H1 (cell line): ENCODE measurements around the gene ATP6V1G3. TPM values are rescaled to one million over a fixed set of nuclear protein-coding genes. Genes with fewer than 3 reads are reported as not detected.

Source experiments
- CTCF ChIA-PET: fragments of 300-600 bp; sonication (Branson Sonifier 250); formaldehyde crosslinking; loops from one replicate; lab custom pipeline; 2021; ENCODE audit not compliant: partially characterized antibody; lab: Charles Lee
- POLR2A ChIA-PET: fragments of 300-600 bp; sonication (Branson Sonifier 250); formaldehyde crosslinking; loops from one replicate; lab custom pipeline; 2021; ENCODE audit warnings: inconsistent platforms; ENCODE audit not compliant: partially characterized antibody; lab: Charles Lee
- DNase-seq, 2 experiments: peaks; one replicate each; pipeline versions ENCODE4 v3.0.0 to v3.0.0-alpha.2; 2010 to 2022; ENCODE audit warnings: low spot score in 2 of 2, low read depth in 1 of 2, mixed read lengths in 1 of 2
- FAIRE-seq: peaks from 2 replicates; lab custom pipeline; 2011; peaks lifted over from hg19 to GRCh38; lab: Jason Lieb, UNC
- H2AFZ ChIP-seq: 2 replicates; pipeline ENCODE4 v1.8.1; 2012; ENCODE audit warnings: low read length, inconsistent platforms
- H2AK5ac ChIP-seq: 2 replicates; pipeline ENCODE4 v1.6.1; 2013; ENCODE audit warnings: low read depth, low read length
- H2BK120ac ChIP-seq: replicated peaks from 2 replicates; pipeline ENCODE3; 2013; ENCODE audit warnings: low read depth, low read length, inconsistent platforms
- H2BK12ac ChIP-seq: 2 replicates; pipeline ENCODE4 v1.6.1; 2013; ENCODE audit warnings: low read depth, low read length
- H2BK15ac ChIP-seq: 2 replicates; pipeline ENCODE4 v1.6.1; 2013; ENCODE audit warnings: low read length
- H2BK20ac ChIP-seq: 2 replicates; pipeline ENCODE4 v1.6.1; 2013; ENCODE audit warnings: low read length
- H2BK5ac ChIP-seq: 2 replicates; pipeline ENCODE4 v1.6.1; 2013; ENCODE audit warnings: low read depth, low read length
- H3K14ac ChIP-seq: 2 replicates; pipeline ENCODE4 v1.6.1; 2013; ENCODE audit warnings: inconsistent platforms; ENCODE audit not compliant: insufficient read length
- H3K18ac ChIP-seq: 2 replicates; pipeline ENCODE4 v1.6.1; 2013; ENCODE audit warnings: low read length; ENCODE audit errors: extremely low read depth
- H3K23ac ChIP-seq: 2 replicates; pipeline ENCODE4 v1.6.1; 2013; ENCODE audit warnings: inconsistent platforms; ENCODE audit not compliant: insufficient read length
- H3K23me2 ChIP-seq: 2 replicates; pipeline ENCODE4 v1.6.1; 2013; ENCODE audit warnings: low read depth, low read length
- H3K27ac ChIP-seq: 2 replicates; pipeline ENCODE4 v1.6.1; 2011; ENCODE audit warnings: low read depth, low read length, inconsistent platforms
- H3K27me3 ChIP-seq, 4 experiments: replicated peaks in 1 of 4; 1 replicate in 1 of 4; 2 replicates in 3 of 4; pipeline versions ENCODE4 v1.6.1 to v1.8.1; 2011 to 2013; ENCODE audit warnings: low read length in 3 of 4, mild to moderate bottlenecking in 3 of 4, inconsistent platforms in 2 of 4, mixed read lengths in 2 of 4, moderate library complexity in 1 of 4; ENCODE audit not compliant: control insufficient read depth in 3 of 4, insufficient read depth in 3 of 4; ENCODE audit errors: extremely low read depth in 1 of 4
- H3K36me3 ChIP-seq, 4 experiments: 2 replicates each; pipeline versions ENCODE4 v1.6.1 to v1.8.1; 2011 to 2013; ENCODE audit warnings: mild to moderate bottlenecking in 4 of 4, low read length in 3 of 4, moderate library complexity in 2 of 4, control low read depth in 1 of 4, inconsistent platforms in 1 of 4; ENCODE audit not compliant: insufficient read depth in 4 of 4, control insufficient read depth in 2 of 4
- H3K4ac ChIP-seq: replicated peaks from 2 replicates; pipeline ENCODE3; 2013; ENCODE audit warnings: low read length, low read depth, mixed read lengths, inconsistent platforms; ENCODE audit not compliant: insufficient read length
- H3K4me1 ChIP-seq, 4 experiments: replicated peaks in 1 of 4; 1 replicate in 1 of 4; 2 replicates in 3 of 4; pipeline versions ENCODE4 v1.6.1 to v1.8.1; 2011 to 2013; ENCODE audit warnings: low read length in 3 of 4, inconsistent platforms in 2 of 4, mixed read lengths in 1 of 4; ENCODE audit not compliant: insufficient read depth in 4 of 4, control insufficient read depth in 3 of 4
- H3K4me2 ChIP-seq, 2 experiments: 2 replicates each; pipeline versions ENCODE4 v1.6.1 to v1.8.1; 2011 to 2013; ENCODE audit warnings: low read depth in 2 of 2, low read length in 2 of 2, control low read depth in 1 of 2, inconsistent platforms in 1 of 2, mild to moderate bottlenecking in 1 of 2; ENCODE audit not compliant: insufficient read depth in 1 of 2
- H3K4me3 ChIP-seq, 4 experiments: fragments of 200-600, 300-600 bp in 1 of 4; sonication (generic), shearing (Covaris generic), sonication (Bioruptor Twin) in 1 of 4; 2 replicates each; pipeline versions ENCODE4 v1.5.1 to v1.8.1; 2011 to 2016; ENCODE audit warnings: low read length in 4 of 4, low read depth in 3 of 4, control low read depth in 2 of 4, inconsistent platforms in 2 of 4, mild to moderate bottlenecking in 2 of 4, mixed read lengths in 1 of 4, moderate library complexity in 1 of 4; ENCODE audit not compliant: insufficient read depth in 2 of 4; ENCODE audit errors: extremely low read depth in 1 of 4
- H3K56ac ChIP-seq: replicated peaks from 2 replicates; pipeline ENCODE3; 2013; ENCODE audit warnings: low read depth, mild to moderate bottlenecking, mixed read lengths, low read length, inconsistent platforms; ENCODE audit not compliant: insufficient read length
- H3K79me1 ChIP-seq: 2 replicates; pipeline ENCODE4 v1.6.1; 2013; ENCODE audit warnings: low read depth, low read length, control low read depth
- H3K79me2 ChIP-seq, 2 experiments: 2 replicates each; pipeline versions ENCODE4 v1.6.1 to v1.8.1; 2012 to 2013; ENCODE audit warnings: low read length in 2 of 2, mild to moderate bottlenecking in 2 of 2, inconsistent platforms in 1 of 2; ENCODE audit not compliant: insufficient read depth in 2 of 2, control insufficient read depth in 1 of 2
- H3K9ac ChIP-seq, 4 experiments: replicated peaks in 1 of 4; 1 replicate in 1 of 4; 2 replicates in 3 of 4; pipeline versions ENCODE4 v1.6.1 to v1.8.1; 2011 to 2013; ENCODE audit warnings: low read depth in 3 of 4, low read length in 3 of 4, control low read depth in 2 of 4, mild to moderate bottlenecking in 2 of 4, moderate library complexity in 2 of 4, inconsistent platforms in 1 of 4; ENCODE audit errors: extremely low read depth in 1 of 4
- H3K9me3 ChIP-seq, 2 experiments: 2 replicates each; pipeline versions ENCODE4 v1.6.1 to v1.8.1; 2012 to 2013; ENCODE audit warnings: mild to moderate bottlenecking in 2 of 2, moderate library complexity in 2 of 2, control low read depth in 1 of 2, inconsistent platforms in 1 of 2, low read depth in 1 of 2, low read length in 1 of 2, mixed read lengths in 1 of 2; ENCODE audit not compliant: insufficient read depth in 2 of 2
- H4K20me1 ChIP-seq, 2 experiments: replicated peaks in 1 of 2; 2 replicates each; pipeline versions ENCODE3 to v1.8.1; 2011 to 2013; ENCODE audit warnings: inconsistent platforms in 2 of 2, low read length in 2 of 2, mild to moderate bottlenecking in 1 of 2; ENCODE audit not compliant: insufficient read depth in 2 of 2, control insufficient read depth in 1 of 2
- H4K5ac ChIP-seq: 2 replicates; pipeline ENCODE4 v1.6.1; 2013; ENCODE audit warnings: low read length, low read depth, mixed read lengths, inconsistent platforms; ENCODE audit not compliant: insufficient read length
- H4K8ac ChIP-seq: 2 replicates; pipeline ENCODE4 v1.8.0; 2013; ENCODE audit warnings: mild to moderate bottlenecking, moderate library complexity, low read length, inconsistent platforms; ENCODE audit not compliant: insufficient read depth; ENCODE audit errors: extremely low read depth
- H4K91ac ChIP-seq: replicated peaks from 2 replicates; pipeline ENCODE3; 2013; ENCODE audit warnings: low read length, mixed read lengths, inconsistent platforms; ENCODE audit not compliant: insufficient read length
- RAD21 ChIP-seq, 2 experiments: IDR thresholded peaks in 1 of 2; conservative IDR thresholded peaks in 1 of 2; 2 replicates each; pipeline ENCODE4 v1.6.1; 2011; ENCODE audit warnings: low read depth in 2 of 2, low read length in 2 of 2, improper control_type of control experiment in 1 of 2, inconsistent platforms in 1 of 2, mild to moderate bottlenecking in 1 of 2, moderate library complexity in 1 of 2
- WGBS, 2 experiments: shearing (Covaris generic) in 1 of 2; methylation state at CpG; one replicate each; pipeline versions ENCODE4 v1.1.6 to v1.1.7; 2013 to 2015; ENCODE audit warnings: low lambda C conversion rate in 2 of 2, mixed read lengths in 2 of 2, inconsistent platforms in 1 of 2, low coverage in 1 of 2, missing lambda C conversion rate in 1 of 2; ENCODE audit not compliant: insufficient replicate concordance in 2 of 2, insufficient coverage in 1 of 2, insufficient read length in 1 of 2; ENCODE audit errors: extremely low coverage in 1 of 2, missing lambda C conversion rate in 1 of 2; 5-methylcytosine and 5-hydroxymethylcytosine counted together
- polyA plus RNA-seq, 7 experiments: library from polyadenylated mRNA; depleted of rRNA in 3 of 7; stranded (reverse) in 5 of 7; unstranded in 2 of 7; fragments of >200 nt in 5 of 7; fragments of 200-250 nt in 2 of 7; gene quantifications; 1 replicate in 5 of 7; 2 replicates in 1 of 7; 4 replicates in 1 of 7; pipeline versions ENCODE4 v1.2.1 to v1.2.3, GENCODE V29; 2011 to 2013; ENCODE audit warnings: missing spikeins in 2 of 7, mixed read lengths in 2 of 7
- total RNA-seq: library from RNA; stranded (reverse); fragmentation: NEBNext Ultra II Directional; extraction: Animal tissue kit (Norgen Biotek cat#: 25700); gene quantifications from 2 replicates; pipeline ENCODE4 v1.2.1, GENCODE V29; 2021

Gene ATP6V1G3
- total and polyA plus RNA-seq, 2 of the 8 experiments (the other 6 are each of a cell fraction or from before 2014, with no cell fraction given): not detected

GRCh38 chr1:198523182-198523950 lies 17.1 kb downstream of the ATP6V1G3 start:
- Histone ChIP-seq H2BK20ac (no peak overlapping the region), H4K8ac (no peak overlapping the region), H3K4me2 (no peak overlapping the region), H3K14ac (no peak overlapping the region), H2BK120ac (no peak overlapping the region), H2BK15ac (no peak overlapping the region), H3K9me3 (no peaks in the 10 kb centered on the region), H4K20me1 (no peaks in the 10 kb centered on the region), H3K4me1 (peaks cover 0 to 10% (median 1%) of the 10 kb centered on the region in 4 experiments; a peak in 3 of 7 replicates), H3K79me1 (no peaks in the 10 kb centered on the region), H4K5ac (no peak overlapping the region), H3K56ac (no peak overlapping the region), H3K23me2 (no peaks in the 10 kb centered on the region), H3K4ac (no peak overlapping the region), H2BK12ac (no peak overlapping the region), H3K27me3 (no peaks in the 10 kb centered on the region), H3K27ac (no peak overlapping the region), H3K4me3 (no peak overlapping the region), H2AFZ (no peak overlapping the region), H2AK5ac (no peak overlapping the region), H3K36me3 (no peaks in the 10 kb centered on the region), H3K18ac (no peak overlapping the region), H3K9ac (no peak overlapping the region), H2BK5ac (no peak overlapping the region), H4K91ac (no peak overlapping the region), H3K23ac (no peak overlapping the region), H3K79me2 (no peaks in the 10 kb centered on the region)
- TF ChIP-seq RAD21 (IDR thresholded peaks at IDR 0.05 in 1 of 2, conservative IDR thresholded peaks at IDR 0.05 in 1 of 2; ENCODE audit: low read depth in 2 of 2, low read length in 2 of 2): no peak
- CTCF ChIA-PET: no interaction called here
- FAIRE-seq (no peak), DNase-seq (no peak)
- WGBS, 2 experiments: 90% methylated on average over 2 of the region's 2 CpGs; no CpG with 5 or more reads in 1 of the 2 experiments
- POLR2A ChIA-PET: no interaction called here
